PC-3 (cell line): ENCODE data around the gene CNTNAP2. TPM values are rescaled to one million over a fixed set of nuclear protein-coding genes. Genes with fewer than 3 reads are reported as not detected.

Experiments used
- ATAC-seq: fragments of 200-7000 bp; cut with Tn5 transposase; 2 replicates; pipeline ENCODE4 v1.9.1; 2020; ENCODE audit warnings: mild to moderate bottlenecking, moderate library complexity
- BruUV-seq: library from RNA; stranded (reverse); fragments of 400-500 nt; replicated peaks from 2 replicates; lab custom pipeline; 2021; lab: Mats Ljungman, UMichigan
- CTCF ChIA-PET: fragments of 300-600 bp; sonication (Branson Sonifier 250); formaldehyde crosslinking; loops from one replicate; lab custom pipeline; 2022; ENCODE audit warnings: antibody characterized with exemption; lab: Charles Lee
- POLR2A ChIA-PET: fragments of 300-600 bp; sonication (Branson Sonifier 250); formaldehyde crosslinking; loops from one replicate; lab custom pipeline; 2022; ENCODE audit warnings: antibody characterized with exemption; ENCODE audit not compliant: unreplicated experiment; lab: Charles Lee
- DNase-seq: peaks from one replicate; pipeline ENCODE4 v3.0.0-alpha.2; 2015
- H2AFZ ChIP-seq: fragments of 300-600 bp; sonication (generic); 2 replicates; pipeline ENCODE4 v1.6.0; 2016; ENCODE audit warnings: antibody characterized with exemption, low read length
- H3F3A ChIP-seq: fragments of 300-600 bp; sonication (generic); one replicate; pipeline ENCODE4 v1.6.0; 2017; ENCODE audit warnings: antibody characterized with exemption, low read length, control low read depth, mild to moderate bottlenecking; ENCODE audit not compliant: unreplicated experiment
- H3K27ac ChIP-seq: fragments of 300-600 bp; sonication (generic); 2 replicates; pipeline ENCODE4 v1.5.1; 2016; ENCODE audit warnings: mild to moderate bottlenecking, low read length
- H3K27me3 ChIP-seq: fragments of 300-600 bp; sonication (generic); 2 replicates; pipeline ENCODE4 v1.6.1; 2016; ENCODE audit warnings: low read length, mixed read lengths
- H3K36me3 ChIP-seq: fragments of 300-600 bp; sonication (generic); 2 replicates; pipeline ENCODE4 v1.6.1; 2016; ENCODE audit warnings: low read depth, mixed run types, low read length, mixed read lengths
- H3K4me1 ChIP-seq: fragments of 300-600 bp; sonication (generic); 2 replicates; pipeline ENCODE4 v1.5.1; 2016; ENCODE audit warnings: low read length; ENCODE audit not compliant: insufficient read depth
- H3K4me2 ChIP-seq: fragments of 300-600 bp; sonication (generic); 2 replicates; pipeline ENCODE4 v1.6.0; 2016; ENCODE audit warnings: low read length
- H3K4me3 ChIP-seq: fragments of 300-600 bp; sonication (generic); 2 replicates; pipeline ENCODE4 v1.5.1; 2016; ENCODE audit warnings: mild to moderate bottlenecking, low read length, mixed read lengths
- H3K79me2 ChIP-seq: fragments of 300-600 bp; sonication (generic); 2 replicates; pipeline ENCODE4 v1.6.1; 2017; ENCODE audit warnings: low read length, mixed read lengths
- H3K9ac ChIP-seq: fragments of 300-600 bp; sonication (generic); 2 replicates; pipeline ENCODE4 v1.6.0; 2016; ENCODE audit warnings: mild to moderate bottlenecking, low read length
- H3K9me2 ChIP-seq: fragments of 300-600 bp; sonication (generic); replicated peaks from 2 replicates; pipeline ENCODE4 v1.6.1; 2016; ENCODE audit warnings: mixed run types, low read length, mixed read lengths
- H3K9me3 ChIP-seq: fragments of 300-600 bp; sonication (generic); 2 replicates; pipeline ENCODE4 v1.6.1; 2016; ENCODE audit warnings: low read length, mixed read lengths
- H4K20me1 ChIP-seq: fragments of 300-600 bp; sonication (generic); 2 replicates; pipeline ENCODE4 v1.6.1; 2016; ENCODE audit warnings: low read length, mixed read lengths
- EZH2 ChIP-seq: fragments of 300-600 bp; sonication (generic); IDR thresholded peaks from one replicate; pipeline ENCODE4 v1.6.1; 2017; ENCODE audit warnings: antibody characterized with exemption, mild to moderate bottlenecking, low read length; ENCODE audit not compliant: unreplicated experiment
- EZH2phosphoT487 ChIP-seq: fragments of 300-600 bp; sonication (generic); IDR thresholded peaks from 2 replicates; pipeline ENCODE4 v1.6.1; 2018; ENCODE audit warnings: mild to moderate bottlenecking, antibody characterized with exemption, low read length, borderline replicate concordance
- intact Hi-C: fragments of 100-400 bp; cut with micrococcal nuclease; formaldehyde crosslinking; loops from 2 replicates; pipeline ENCODE4 v1.9.0; 2023
- total RNA-seq: library from RNA; depleted of rRNA; stranded (reverse); fragments of >200 nt; gene quantifications from 2 replicates; pipeline ENCODE4 v1.2.3, GENCODE V29; 2014
- TF ChIP-seq, protein P1 (sequence below): fragments of 300-600 bp; sonication (generic); conservative IDR thresholded peaks from 2 replicates; pipeline ENCODE4 v1.5.1; 2017; ENCODE audit warnings: antibody characterized with exemption, low read depth, mild to moderate bottlenecking, low read length

CNTNAP2 gene
- total RNA-seq, 1 experiment from 2014 or later: 1.5 TPM

DNA sequence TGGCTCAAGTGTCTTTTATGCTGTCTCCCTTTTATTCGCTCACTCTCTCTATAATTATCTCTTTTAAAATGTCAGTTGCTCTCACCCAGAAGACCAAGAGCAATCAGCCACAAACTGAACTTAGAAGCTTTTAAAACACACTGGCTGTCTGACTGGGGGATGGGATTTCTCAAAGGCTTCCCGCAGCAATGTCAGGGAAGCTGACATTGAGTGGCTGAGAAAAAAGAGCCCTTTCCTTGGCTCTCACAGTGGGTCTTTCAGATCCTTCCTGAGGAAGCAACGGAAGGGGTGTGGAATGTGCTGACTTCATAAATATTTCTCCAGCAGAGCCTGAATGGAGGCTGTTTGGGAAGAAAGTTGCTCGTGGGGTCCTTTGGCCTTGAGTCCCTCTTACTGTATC, 2028.2 kb downstream of the CNTNAP2 start:
- Histone ChIP-seq H3K27me3 (peaks cover 3% of the 10 kb centered on the region; the same call in 1 of the 2 replicates), H3K27ac (no peak overlapping the region), H3K9ac (no peak overlapping the region), H3K79me2 (no peaks in the 10 kb centered on the region), H3F3A (no peaks in the 10 kb centered on the region), H3K9me2 (no peaks in the 10 kb centered on the region), H4K20me1 (no peaks in the 10 kb centered on the region), H3K9me3 (no peaks in the 10 kb centered on the region), H3K4me2 (no peak overlapping the region), H2AFZ (no peak overlapping the region), H3K36me3 (no peaks in the 10 kb centered on the region), H3K4me1 (no peaks in the 10 kb centered on the region), H3K4me3 (no peak overlapping the region)
- no peak for DNase-seq
- TF ChIP-seq, protein P1, sequence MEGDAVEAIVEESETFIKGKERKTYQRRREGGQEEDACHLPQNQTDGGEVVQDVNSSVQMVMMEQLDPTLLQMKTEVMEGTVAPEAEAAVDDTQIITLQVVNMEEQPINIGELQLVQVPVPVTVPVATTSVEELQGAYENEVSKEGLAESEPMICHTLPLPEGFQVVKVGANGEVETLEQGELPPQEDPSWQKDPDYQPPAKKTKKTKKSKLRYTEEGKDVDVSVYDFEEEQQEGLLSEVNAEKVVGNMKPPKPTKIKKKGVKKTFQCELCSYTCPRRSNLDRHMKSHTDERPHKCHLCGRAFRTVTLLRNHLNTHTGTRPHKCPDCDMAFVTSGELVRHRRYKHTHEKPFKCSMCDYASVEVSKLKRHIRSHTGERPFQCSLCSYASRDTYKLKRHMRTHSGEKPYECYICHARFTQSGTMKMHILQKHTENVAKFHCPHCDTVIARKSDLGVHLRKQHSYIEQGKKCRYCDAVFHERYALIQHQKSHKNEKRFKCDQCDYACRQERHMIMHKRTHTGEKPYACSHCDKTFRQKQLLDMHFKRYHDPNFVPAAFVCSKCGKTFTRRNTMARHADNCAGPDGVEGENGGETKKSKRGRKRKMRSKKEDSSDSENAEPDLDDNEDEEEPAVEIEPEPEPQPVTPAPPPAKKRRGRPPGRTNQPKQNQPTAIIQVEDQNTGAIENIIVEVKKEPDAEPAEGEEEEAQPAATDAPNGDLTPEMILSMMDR: no peak
- TF ChIP-seq EZH2: no peak
- no peak for ATAC-seq
- intact Hi-C loops: loop anchor here (10.0 kb wide), 1 partner anchor 900 kb away; no protein-coding TSS in a partner anchor
- CTCF ChIA-PET: no interaction called here
- POLR2A ChIA-PET: no interaction called here
- no TSS peak for BruUV-seq

DNA sequence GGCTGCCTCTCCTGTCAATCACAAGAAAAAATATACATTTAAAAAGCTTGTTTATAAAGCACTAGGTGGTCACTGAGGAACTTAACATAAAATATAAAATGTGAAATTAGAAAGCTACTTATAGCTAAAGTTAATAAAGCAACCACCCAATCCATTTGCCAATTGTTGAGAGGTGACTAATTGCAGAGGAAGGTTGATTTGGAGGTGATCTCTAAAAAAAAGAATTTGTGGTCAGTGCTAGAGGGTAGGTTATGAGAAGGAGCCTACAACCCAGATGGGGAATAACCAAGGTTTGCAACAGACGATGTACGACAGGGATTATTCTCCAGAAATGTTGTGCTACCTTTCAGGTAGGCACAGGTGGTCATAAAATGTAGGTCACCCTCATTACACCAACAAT, 2029.7 kb downstream of the CNTNAP2 start:
- Histone ChIP-seq H3K9me3 (no peaks in the 10 kb centered on the region), H2AFZ (no peak overlapping the region), H3K27ac (no peak overlapping the region), H3K27me3 (peaks cover 3% of the 10 kb centered on the region; the same call in 1 of the 2 replicates), H3F3A (no peaks in the 10 kb centered on the region), H3K9me2 (no peaks in the 10 kb centered on the region), H3K4me1 (no peaks in the 10 kb centered on the region), H3K9ac (no peak overlapping the region), H3K79me2 (no peaks in the 10 kb centered on the region), H4K20me1 (no peaks in the 10 kb centered on the region), H3K36me3 (no peaks in the 10 kb centered on the region), H3K4me3 (no peak overlapping the region), H3K4me2 (no peak overlapping the region)
- no peak for ATAC-seq
- POLR2A ChIA-PET: no interaction called here
- TF ChIP-seq EZH2 (no peak), EZH2phosphoT487 (no peak)
- TF ChIP-seq, protein P1: no peak
- no peak for DNase-seq
- CTCF ChIA-PET: no interaction called here
- no TSS peak for BruUV-seq
- intact Hi-C loops: loop anchor here (10.0 kb wide), 1 partner anchor 902 kb away; no protein-coding TSS in a partner anchor

DNA sequence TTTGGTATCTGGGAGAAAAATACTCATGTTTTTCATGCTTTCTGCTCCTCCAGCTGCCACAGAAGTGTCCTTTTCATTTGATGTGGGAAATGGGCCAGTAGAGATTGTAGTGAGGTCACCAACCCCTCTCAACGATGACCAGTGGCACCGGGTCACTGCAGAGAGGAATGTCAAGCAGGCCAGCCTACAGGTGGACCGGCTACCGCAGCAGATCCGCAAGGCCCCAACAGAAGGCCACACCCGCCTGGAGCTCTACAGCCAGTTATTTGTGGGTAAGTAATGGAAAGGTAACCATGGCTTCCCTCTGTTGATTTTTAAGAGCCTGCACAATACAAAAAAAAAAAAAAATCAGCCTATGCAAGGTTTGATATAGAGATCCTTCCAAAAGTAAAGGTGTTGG, 2030.8 kb downstream of the CNTNAP2 start:
- DNase-seq (no peak), ATAC-seq (no peak)
- Histone ChIP-seq H3K9me3 (no peaks in the 10 kb centered on the region), H3K9ac (no peak overlapping the region), H3K27me3 (peaks cover 3% of the 10 kb centered on the region; the same call in 1 of the 2 replicates), H3K9me2 (no peaks in the 10 kb centered on the region), H3K4me1 (no peaks in the 10 kb centered on the region), H4K20me1 (no peaks in the 10 kb centered on the region), H3K4me3 (no peak overlapping the region), H3F3A (no peaks in the 10 kb centered on the region), H3K27ac (no peak overlapping the region), H3K79me2 (no peaks in the 10 kb centered on the region), H3K36me3 (no peaks in the 10 kb centered on the region), H2AFZ (no peak overlapping the region), H3K4me2 (no peak overlapping the region)
- CTCF ChIA-PET: interaction anchor here (0.6 kb wide), 1 partner anchor 920 kb away, joined by 3 read pairs; no protein-coding TSS in a partner anchor
- POLR2A ChIA-PET: no interaction called here
- intact Hi-C loops: loop anchor here (10.0 kb wide), 1 partner anchor 903 kb away; no protein-coding TSS in a partner anchor
- BruUV-seq: no TSS peak
- TF ChIP-seq, protein P1: no peak
- TF ChIP-seq EZH2: no peak
- no peak for TF ChIP-seq EZH2phosphoT487
